Measurements from ENCODE around the gene RHBDF2. TPM values are rescaled to one million over a fixed set of nuclear protein-coding genes. Genes with fewer than 3 reads are reported as not detected.

RHBDF2 gene
- total and polyA plus RNA-seq, 7 experiments from 2014 or later, result 2.9 to 119 (median 31.4) TPM

DNA sequence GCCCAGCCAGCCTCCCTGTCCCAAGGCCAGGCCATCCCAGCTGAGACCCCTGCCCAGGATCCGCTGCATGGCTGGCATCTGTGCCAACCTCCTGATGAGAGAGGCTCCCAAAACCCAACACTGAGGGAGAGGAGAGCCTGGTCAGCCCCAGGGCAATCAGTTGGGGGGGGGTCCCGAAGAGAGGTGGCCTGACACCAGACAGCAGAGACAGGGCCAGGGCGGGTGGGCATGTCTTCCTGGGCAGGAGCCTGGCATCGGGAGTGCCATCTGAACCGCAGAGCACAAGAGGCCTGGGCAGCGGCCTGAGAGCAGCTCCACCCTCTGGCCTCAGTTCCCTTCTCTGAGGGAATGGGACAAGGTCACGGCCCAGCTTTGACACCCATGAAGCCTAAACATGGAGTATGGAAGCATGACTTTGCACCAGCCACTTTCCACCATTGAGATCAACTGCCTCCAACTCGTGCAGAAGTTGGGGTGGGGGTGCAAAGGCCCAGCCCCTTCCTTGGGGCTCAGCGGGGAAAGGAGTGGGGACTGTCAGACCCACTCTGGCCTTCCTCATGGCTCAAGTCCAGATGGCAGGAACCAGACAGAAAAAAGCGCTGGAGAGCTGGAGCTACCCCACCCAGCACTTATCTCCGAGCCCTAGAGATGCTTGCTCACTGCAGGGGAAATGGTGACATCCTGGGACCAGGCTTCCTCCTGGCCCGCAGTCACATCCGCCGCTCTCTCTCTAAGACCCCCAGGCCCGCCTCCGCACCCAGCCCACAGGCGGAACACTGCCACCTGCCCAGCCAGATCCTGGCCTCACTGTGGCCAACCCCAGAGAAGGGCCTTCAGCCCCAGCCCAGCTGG lies 9.7 kb downstream of the RHBDF2 start:
- H3K36me3 ChIP-seq (ENCODE audit: control insufficient read depth in 2 of 3, insufficient read depth in 3 of 3, low read length in 3 of 3), result peaks cover 0 to 4% (median 0%) of the 10 kb centered on the region in 3 experiments
- H3K9me3 Mint-ChIP-seq, result no peaks in the 10 kb centered on the region
- ChIA-PET POLR2A (interaction anchor here (1.0 to 2.2 kb wide), 3 partner anchors 11 to 17 kb away, joined by 4 to 19 read pairs (median 5); partner anchors contain the start of gene RHBDF2), CTCF (interaction anchor here (2.4 kb wide), 1 partner anchor 15 kb away, joined by 18 read pairs; no protein-coding TSS in a partner anchor)
- H3K27me3 Mint-ChIP-seq, result no peaks in the 10 kb centered on the region
- peak overlapping the region; percentile 64 to 92 (median 80) for H3K4me3 Mint-ChIP-seq
- H3K27ac ChIP-seq (ENCODE audit: low read depth, low read length), result no peak overlapping the region
- H3K9me3 ChIP-seq (ENCODE audit: control insufficient read depth in 2 of 3, low read length in 3 of 3), result no peaks in the 10 kb centered on the region
- H3K27ac Mint-ChIP-seq, result peak overlapping the region in 8 of 9 donors; percentile 2 to 99 (median 74)
- intact Hi-C loops (cut with micrococcal nuclease), result loop anchor here (1.0 to 5.0 kb wide), 5 partner anchors 10 to 899 kb away; partner anchors contain the start of genes AANAT (in 1 of the 2), RHBDF2 (in 1 of the 2) and UBE2O (in 1 of the 2)
- H3K27me3 ChIP-seq (ENCODE audit: control insufficient read depth in 2 of 2, insufficient read depth in 2 of 2, low read length in 2 of 2), result no peaks in the 10 kb centered on the region
- peak in 1 of 9 donors; percentile 45 for DNase-seq
- peaks cover 0 to 6% (median 0%) of the 10 kb centered on the region in 5 donors for H3K36me3 Mint-ChIP-seq
- H3K4me1 Mint-ChIP-seq, result peaks cover 12 to 62% (median 29%) of the 10 kb centered on the region in 7 donors
- H3K4me1 ChIP-seq (ENCODE audit: control insufficient read depth in 2 of 2, insufficient read depth in 2 of 2, low read length in 2 of 2), result peaks cover 32 to 39% of the 10 kb centered on the region in 2 donors
- ATAC-seq, result peak; percentile 30
- H3K4me3 ChIP-seq (ENCODE audit: low read length), result no peak overlapping the region

DNA sequence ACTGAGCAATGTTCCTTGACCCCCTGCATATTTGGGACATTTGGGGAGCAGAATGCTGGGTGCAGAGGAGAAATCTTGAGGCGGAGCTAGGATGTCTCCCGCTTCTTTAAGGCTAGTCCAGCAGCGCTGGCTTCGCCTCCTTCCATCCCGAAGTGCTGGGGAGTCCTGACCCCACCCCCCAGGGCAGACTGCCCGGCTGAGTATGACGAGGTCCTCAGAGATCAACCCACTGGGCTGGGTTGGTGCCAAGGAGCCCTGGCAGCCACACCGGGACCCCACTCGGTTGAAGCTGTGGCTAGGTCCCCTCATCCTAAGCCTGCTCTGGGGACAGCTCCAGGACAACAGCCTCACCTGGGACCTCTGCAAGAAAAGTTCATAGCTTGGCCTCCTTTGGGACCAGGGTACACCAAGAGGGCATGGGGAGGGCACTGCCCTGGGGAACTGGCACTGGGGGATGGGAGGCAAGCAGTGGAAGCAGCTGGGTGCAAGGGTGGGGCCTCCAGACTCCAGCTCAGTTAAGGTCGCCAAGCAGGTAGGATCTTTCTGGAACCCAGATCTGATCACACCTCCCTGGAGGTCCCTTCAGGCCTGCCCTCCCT lies 11.0 kb downstream of the RHBDF2 start:
- no peaks in the 10 kb centered on the region for H3K9me3 ChIP-seq (ENCODE audit: control insufficient read depth in 2 of 3, low read length in 3 of 3)
- H3K4me1 Mint-ChIP-seq, result peaks cover 12 to 61% (median 29%) of the 10 kb centered on the region in 7 donors
- H3K27ac ChIP-seq (ENCODE audit: low read depth, low read length), result no peak overlapping the region
- no peak for ATAC-seq
- intact Hi-C loops (cut with micrococcal nuclease), result loop anchor here in 1 of 2 donors (5.0 kb wide), 1 partner anchor 898 kb away; no protein-coding TSS in a partner anchor
- no peak for DNase-seq
- H3K4me1 ChIP-seq (ENCODE audit: control insufficient read depth in 2 of 2, insufficient read depth in 2 of 2, low read length in 2 of 2), result peaks cover 32 to 34% of the 10 kb centered on the region in 2 donors
- no peak overlapping the region for H3K4me3 ChIP-seq (ENCODE audit: low read length)
- H3K27ac Mint-ChIP-seq, result peak overlapping the region in 1 of 9 donors; percentile 99
- H3K27me3 Mint-ChIP-seq, result no peaks in the 10 kb centered on the region
- POLR2A ChIA-PET, result interaction anchor here (0.8 to 1.2 kb wide), 5 partner anchors 10 to 614 kb away, joined by 3 to 8 read pairs (median 4); partner anchors contain the start of gene RHBDF2
- CTCF ChIA-PET, result interaction anchor here (0.9 to 1.0 kb wide), 2 partner anchors 12 to 82 kb away, joined by 3 read pairs; no protein-coding TSS in a partner anchor
- H3K36me3 ChIP-seq (ENCODE audit: control insufficient read depth in 2 of 3, insufficient read depth in 3 of 3, low read length in 3 of 3), result peaks cover 0 to 4% (median 0%) of the 10 kb centered on the region in 3 experiments
- peaks cover 0 to 6% (median 0%) of the 10 kb centered on the region in 5 donors for H3K36me3 Mint-ChIP-seq
- no peaks in the 10 kb centered on the region for H3K27me3 ChIP-seq (ENCODE audit: control insufficient read depth in 2 of 2, insufficient read depth in 2 of 2, low read length in 2 of 2)
- peak overlapping the region in 1 of 10 donors; percentile 39 for H3K4me3 Mint-ChIP-seq
- H3K9me3 Mint-ChIP-seq, result no peaks in the 10 kb centered on the region

DNA sequence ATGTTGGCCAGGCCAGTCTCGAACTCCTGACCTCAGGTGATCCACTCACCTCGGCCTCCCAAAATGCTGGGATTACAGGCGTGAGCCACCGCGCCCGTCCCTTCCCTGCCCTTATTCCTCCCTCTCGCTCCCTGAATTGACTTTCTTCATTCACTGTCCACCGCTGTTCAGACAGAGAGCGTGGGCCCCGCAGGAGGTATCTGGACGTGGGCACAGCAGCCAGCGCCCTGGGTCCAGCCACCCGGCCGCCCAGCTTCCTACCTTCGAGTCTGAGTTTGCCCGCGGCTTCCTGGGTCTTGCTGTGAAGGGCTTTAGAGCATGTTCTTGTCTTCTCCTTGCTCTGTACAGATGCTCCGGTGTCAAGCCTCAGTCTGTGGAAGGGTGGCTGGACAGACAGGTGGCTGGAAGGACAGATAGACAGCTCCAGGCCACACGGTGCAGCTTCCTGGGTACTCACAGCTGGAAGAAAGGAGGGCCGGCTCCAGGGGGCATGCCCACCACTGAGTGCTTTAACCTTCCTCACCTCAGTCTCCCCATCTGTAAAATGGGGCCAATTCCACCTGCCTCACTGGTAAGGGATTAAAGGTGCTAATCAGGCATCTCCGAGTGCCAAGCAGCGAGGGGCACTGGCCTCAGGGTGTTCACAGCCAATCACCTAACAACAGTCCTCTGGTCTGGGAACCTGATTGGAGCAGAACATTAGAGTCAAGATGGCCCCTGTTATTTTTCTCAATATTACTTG lies 13.6 kb downstream of the RHBDF2 start:
- POLR2A ChIA-PET, result no interaction called here
- Mint-ChIP-seq H3K9me3 (no peaks in the 10 kb centered on the region), H3K27me3 (no peaks in the 10 kb centered on the region), H3K36me3 (peaks cover 0 to 14% (median 0%) of the 10 kb centered on the region in 5 donors), H3K27ac (peak overlapping the region in 2 of 9 donors; percentile 25 to 52), H3K4me3 (no peak overlapping the region), H3K4me1 (peaks cover 3 to 42% (median 17%) of the 10 kb centered on the region in 7 donors)
- CTCF ChIA-PET, result no interaction called here
- Histone ChIP-seq H3K4me1 (ENCODE audit: control insufficient read depth in 2 of 2, insufficient read depth in 2 of 2, low read length in 2 of 2) (peaks cover 10 to 17% of the 10 kb centered on the region in 2 donors), H3K27ac (ENCODE audit: low read depth, low read length) (no peak overlapping the region), H3K9me3 (ENCODE audit: control insufficient read depth in 2 of 3, low read length in 3 of 3) (no peaks in the 10 kb centered on the region), H3K4me3 (ENCODE audit: low read length) (no peak overlapping the region), H3K27me3 (ENCODE audit: control insufficient read depth in 2 of 2, insufficient read depth in 2 of 2, low read length in 2 of 2) (no peaks in the 10 kb centered on the region), H3K36me3 (ENCODE audit: control insufficient read depth in 2 of 3, insufficient read depth in 3 of 3, low read length in 3 of 3) (peaks cover 0 to 4% (median 0%) of the 10 kb centered on the region in 3 experiments)
- ATAC-seq (no peak), DNase-seq (no peak)
- intact Hi-C loops (cut with micrococcal nuclease), result no loop called here

DNA sequence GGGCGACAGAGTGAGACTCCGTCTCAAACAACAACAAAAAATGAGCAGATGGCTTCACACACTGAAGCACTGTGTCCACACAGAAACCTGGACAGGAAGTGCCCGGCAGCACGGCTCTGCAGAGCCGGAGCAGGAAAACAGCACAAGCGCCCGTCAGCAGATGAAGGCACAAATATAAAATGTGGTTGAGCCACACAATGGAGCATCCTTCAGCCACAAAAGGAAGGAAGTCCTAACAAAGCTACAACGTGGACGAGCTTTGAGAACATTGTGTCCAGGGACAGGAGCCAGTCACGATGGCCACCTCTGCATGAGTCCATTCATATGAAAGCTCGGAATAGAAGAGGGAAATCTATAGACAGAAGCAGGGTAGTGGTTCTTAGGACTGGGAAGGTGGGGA lies 15.7 kb downstream of the RHBDF2 start:
- Histone ChIP-seq H3K9me3 (ENCODE audit: control insufficient read depth in 2 of 3, low read length in 3 of 3) (no peaks in the 10 kb centered on the region), H3K4me3 (ENCODE audit: low read length) (no peak overlapping the region), H3K27ac (ENCODE audit: low read depth, low read length) (no peak overlapping the region), H3K36me3 (ENCODE audit: control insufficient read depth in 2 of 3, insufficient read depth in 3 of 3, low read length in 3 of 3) (peaks cover 0 to 4% (median 0%) of the 10 kb centered on the region in 3 experiments), H3K27me3 (ENCODE audit: control insufficient read depth in 2 of 2, insufficient read depth in 2 of 2, low read length in 2 of 2) (no peaks in the 10 kb centered on the region), H3K4me1 (ENCODE audit: control insufficient read depth in 2 of 2, insufficient read depth in 2 of 2, low read length in 2 of 2) (peaks cover 0 to 4% of the 10 kb centered on the region in 2 donors)
- intact Hi-C loops (cut with micrococcal nuclease), result no loop called here
- peaks cover 0 to 27% (median 0%) of the 10 kb centered on the region in 7 donors for H3K4me1 Mint-ChIP-seq
- no peak overlapping the region for H3K4me3 Mint-ChIP-seq
- ChIA-PET POLR2A (interaction anchor here (0.9 kb wide), 1 partner anchor 9 kb away, joined by 4 read pairs; no protein-coding TSS in a partner anchor), CTCF (no interaction called here)
- DNase-seq, result no peak
- H3K9me3 Mint-ChIP-seq, result no peaks in the 10 kb centered on the region
- H3K27me3 Mint-ChIP-seq, result no peaks in the 10 kb centered on the region
- ATAC-seq, result peak; percentile 32
- H3K27ac Mint-ChIP-seq, result peak overlapping the region in 2 of 9 donors; percentile 32 to 48
- peaks cover 0 to 18% (median 0%) of the 10 kb centered on the region in 5 donors for H3K36me3 Mint-ChIP-seq

- Mint-ChIP-seq H3K27me3 (no peaks in the 10 kb centered on the region), H3K36me3 (peaks cover 0 to 18% (median 0%) of the 10 kb centered on the region in 5 donors), H3K27ac (peak overlapping the region in 1 of 9 donors; percentile 6), H3K4me1 (peaks cover 0 to 25% (median 0%) of the 10 kb centered on the region in 7 donors), H3K9me3 (no peaks in the 10 kb centered on the region), H3K4me3 (peak overlapping the region in 1 of 10 donors; percentile 52)
- H3K4me1 ChIP-seq (ENCODE audit: control insufficient read depth in 2 of 2, insufficient read depth in 2 of 2, low read length in 2 of 2), result peaks cover 0 to 4% of the 10 kb centered on the region in 2 donors
- POLR2A ChIA-PET, result no interaction called here
- DNase-seq, result no peak
- H3K27me3 ChIP-seq (ENCODE audit: control insufficient read depth in 2 of 2, insufficient read depth in 2 of 2, low read length in 2 of 2), result no peaks in the 10 kb centered on the region
- CTCF ChIA-PET, result no interaction called here
- ATAC-seq, result no peak
- peaks cover 0 to 4% (median 0%) of the 10 kb centered on the region in 3 experiments for H3K36me3 ChIP-seq (ENCODE audit: control insufficient read depth in 2 of 3, insufficient read depth in 3 of 3, low read length in 3 of 3)
- H3K27ac ChIP-seq (ENCODE audit: low read depth, low read length), result no peak overlapping the region
- no peaks in the 10 kb centered on the region for H3K9me3 ChIP-seq (ENCODE audit: control insufficient read depth in 2 of 3, low read length in 3 of 3)
- intact Hi-C loops (cut with micrococcal nuclease), result no loop called here
- no peak overlapping the region for H3K4me3 ChIP-seq (ENCODE audit: low read length)
These were observed 16.9 kb downstream of the RHBDF2 start for GRCh38 chr17:76484228-76484725.

Data from naive thymus-derived CD4-positive, alpha-beta T cell (primary cell).